ENCODE results near the gene TTPAL.

TTPAL gene

DNA sequence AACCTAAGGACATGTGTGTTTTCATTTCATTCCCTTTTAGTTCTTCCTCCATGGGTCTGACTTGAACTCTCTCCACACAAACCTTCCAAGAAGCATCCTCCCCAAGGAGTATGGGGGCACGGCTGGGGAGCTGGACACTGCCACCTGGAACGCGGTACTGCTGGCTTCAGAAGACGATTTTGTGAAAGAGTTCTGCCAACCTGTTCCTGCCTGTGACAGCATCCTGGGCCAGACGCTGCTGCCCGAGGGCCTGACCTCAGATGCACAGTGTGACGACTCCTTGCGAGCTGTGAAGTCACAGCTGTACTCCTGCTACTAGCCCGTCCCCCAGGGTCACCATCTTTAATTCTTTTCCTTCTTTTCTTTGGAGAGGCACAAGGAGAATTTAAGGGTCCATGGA, 13.5 kb downstream of the TTPAL start:
- Histone ChIP-seq H3K4me3 (ENCODE audit: low read depth, low read length) (no peak overlapping the region), H3K27me3 (ENCODE audit: control insufficient read depth, insufficient read depth, low read length) (no peaks in the 10 kb centered on the region), H3K27ac (ENCODE audit: low read depth, low read length) (no peak overlapping the region), H3K9me3 (ENCODE audit: control insufficient read depth, insufficient read depth, low read depth, low read length) (no peaks in the 10 kb centered on the region), H3K4me1 (ENCODE audit: control insufficient read depth, insufficient read depth, low read length) (peaks cover 5% of the 10 kb centered on the region; the same call in 1 of the 2 replicates), H3K9ac (ENCODE audit: low read length) (no peak overlapping the region), H3K36me3 (ENCODE audit: control insufficient read depth, insufficient read depth, low read length) (peaks cover 79% of the 10 kb centered on the region)

GRCh38 chr20:44489931-44490330, 14.3 kb downstream of the TTPAL start:
- Histone ChIP-seq H3K9ac (ENCODE audit: low read length) (no peak overlapping the region), H3K36me3 (ENCODE audit: control insufficient read depth, insufficient read depth, low read length) (peaks cover 79% of the 10 kb centered on the region), H3K9me3 (ENCODE audit: control insufficient read depth, insufficient read depth, low read depth, low read length) (no peaks in the 10 kb centered on the region), H3K4me1 (ENCODE audit: control insufficient read depth, insufficient read depth, low read length) (peaks cover 5% of the 10 kb centered on the region; the same call in 1 of the 2 replicates), H3K27ac (ENCODE audit: low read depth, low read length) (no peak overlapping the region), H3K4me3 (ENCODE audit: low read depth, low read length) (no peak overlapping the region), H3K27me3 (ENCODE audit: control insufficient read depth, insufficient read depth, low read length) (no peaks in the 10 kb centered on the region)

GRCh38 chr20:44491635-44492395, 16.1 kb downstream of the TTPAL start:
- Histone ChIP-seq H3K36me3 (ENCODE audit: control insufficient read depth, insufficient read depth, low read length) (peaks cover 77% of the 10 kb centered on the region), H3K4me3 (ENCODE audit: low read depth, low read length) (no peak overlapping the region), H3K9ac (ENCODE audit: low read length) (no peak overlapping the region), H3K9me3 (ENCODE audit: control insufficient read depth, insufficient read depth, low read depth, low read length) (no peaks in the 10 kb centered on the region), H3K27me3 (ENCODE audit: control insufficient read depth, insufficient read depth, low read length) (no peaks in the 10 kb centered on the region), H3K27ac (ENCODE audit: low read depth, low read length) (no peak overlapping the region), H3K4me1 (ENCODE audit: control insufficient read depth, insufficient read depth, low read length) (peaks cover 5% of the 10 kb centered on the region; the same call in 1 of the 2 replicates)

DNA sequence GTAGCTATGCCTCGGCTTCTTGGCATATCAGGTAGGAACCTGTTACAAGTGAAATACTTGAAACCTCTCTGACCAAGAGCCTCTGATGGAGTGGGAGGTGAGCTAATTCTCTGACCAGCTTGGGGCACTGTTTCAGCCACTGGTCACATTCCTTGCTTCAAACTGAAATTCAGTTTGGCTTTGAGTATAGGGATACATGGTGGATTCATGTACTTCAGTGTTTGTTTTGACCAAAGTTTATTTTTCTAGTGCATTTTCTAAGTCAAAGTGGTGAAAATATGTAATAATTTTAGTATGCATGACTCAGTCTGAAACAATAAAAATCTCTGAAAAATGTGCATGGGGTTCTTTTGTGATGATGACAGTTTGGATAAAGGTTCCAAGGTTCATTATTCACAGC, 18.6 kb downstream of the TTPAL start:
- H3K9ac ChIP-seq (ENCODE audit: low read length) = no peak overlapping the region
- peaks cover 5% of the 10 kb centered on the region; the same call in 1 of the 2 replicates for H3K4me1 ChIP-seq (ENCODE audit: control insufficient read depth, insufficient read depth, low read length)
- no peaks in the 10 kb centered on the region for H3K27me3 ChIP-seq (ENCODE audit: control insufficient read depth, insufficient read depth, low read length)
- H3K4me3 ChIP-seq (ENCODE audit: low read depth, low read length) = no peak overlapping the region
- H3K27ac ChIP-seq (ENCODE audit: low read depth, low read length) = no peak overlapping the region
- H3K36me3 ChIP-seq (ENCODE audit: control insufficient read depth, insufficient read depth, low read length) = peaks cover 83% of the 10 kb centered on the region
- no peaks in the 10 kb centered on the region for H3K9me3 ChIP-seq (ENCODE audit: control insufficient read depth, insufficient read depth, low read depth, low read length)

DNA sequence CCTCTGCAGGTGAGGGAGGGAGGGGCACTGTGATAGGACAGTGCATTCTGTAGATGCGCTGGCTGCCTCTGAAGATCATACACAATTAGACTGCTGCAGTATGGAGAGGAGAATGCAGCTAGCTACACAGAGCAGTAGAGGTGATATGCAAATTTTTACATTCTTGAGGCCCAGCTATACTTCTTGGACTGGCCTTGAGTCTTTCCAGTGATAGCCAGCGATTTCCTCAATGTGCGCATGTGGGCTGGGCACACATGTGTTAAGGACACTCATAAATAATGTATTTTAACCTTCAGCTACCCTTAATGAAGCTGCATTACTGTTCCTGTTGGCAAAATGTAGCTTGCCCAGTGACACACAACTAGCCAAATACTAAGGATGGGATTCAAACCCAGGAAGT, 19.0 kb downstream of the TTPAL start:
- no peaks in the 10 kb centered on the region for H3K9me3 ChIP-seq (ENCODE audit: control insufficient read depth, insufficient read depth, low read depth, low read length)
- peaks cover 5% of the 10 kb centered on the region; the same call in 1 of the 2 replicates for H3K4me1 ChIP-seq (ENCODE audit: control insufficient read depth, insufficient read depth, low read length)
- peaks cover 83% of the 10 kb centered on the region for H3K36me3 ChIP-seq (ENCODE audit: control insufficient read depth, insufficient read depth, low read length)

GRCh38 chr20:44495257-44495656, 19.6 kb downstream of the TTPAL start:
- Histone ChIP-seq H3K27ac (ENCODE audit: low read depth, low read length) (no peak overlapping the region), H3K4me3 (ENCODE audit: low read depth, low read length) (no peak overlapping the region), H3K27me3 (ENCODE audit: control insufficient read depth, insufficient read depth, low read length) (no peaks in the 10 kb centered on the region), H3K9me3 (ENCODE audit: control insufficient read depth, insufficient read depth, low read depth, low read length) (no peaks in the 10 kb centered on the region), H3K9ac (ENCODE audit: low read length) (no peak overlapping the region), H3K4me1 (ENCODE audit: control insufficient read depth, insufficient read depth, low read length) (peaks cover 5% of the 10 kb centered on the region; the same call in 1 of the 2 replicates), H3K36me3 (ENCODE audit: control insufficient read depth, insufficient read depth, low read length) (peaks cover 83% of the 10 kb centered on the region)

More for the DNA sequence above, 19.0 kb downstream of the TTPAL start:
- no peak overlapping the region for H3K27ac ChIP-seq (ENCODE audit: low read depth, low read length)
- no peaks in the 10 kb centered on the region for H3K27me3 ChIP-seq (ENCODE audit: control insufficient read depth, insufficient read depth, low read length)
- no peak overlapping the region for H3K4me3 ChIP-seq (ENCODE audit: low read depth, low read length)
- no peak overlapping the region for H3K9ac ChIP-seq (ENCODE audit: low read length)

GRCh38 chr20:44495802-44496481, 20.3 kb downstream of the TTPAL start:
- Histone ChIP-seq H3K27ac (ENCODE audit: low read depth, low read length) (no peak overlapping the region), H3K36me3 (ENCODE audit: control insufficient read depth, insufficient read depth, low read length) (peaks cover 86% of the 10 kb centered on the region), H3K9ac (ENCODE audit: low read length) (no peak overlapping the region), H3K9me3 (ENCODE audit: control insufficient read depth, insufficient read depth, low read depth, low read length) (no peaks in the 10 kb centered on the region), H3K4me3 (ENCODE audit: low read depth, low read length) (no peak overlapping the region), H3K27me3 (ENCODE audit: control insufficient read depth, insufficient read depth, low read length) (no peaks in the 10 kb centered on the region), H3K4me1 (ENCODE audit: control insufficient read depth, insufficient read depth, low read length) (peaks cover 5% of the 10 kb centered on the region; the same call in 1 of the 2 replicates)

GRCh38 chr20:44496976-44497375, 21.3 kb downstream of the TTPAL start:
- no peak overlapping the region for H3K9ac ChIP-seq (ENCODE audit: low read length)
- peaks cover 4% of the 10 kb centered on the region; the same call in 1 of the 2 replicates for H3K4me1 ChIP-seq (ENCODE audit: control insufficient read depth, insufficient read depth, low read length)
- H3K4me3 ChIP-seq (ENCODE audit: low read depth, low read length) = no peak overlapping the region
- no peak overlapping the region for H3K27ac ChIP-seq (ENCODE audit: low read depth, low read length)
- H3K9me3 ChIP-seq (ENCODE audit: control insufficient read depth, insufficient read depth, low read depth, low read length) = no peaks in the 10 kb centered on the region
- no peaks in the 10 kb centered on the region for H3K27me3 ChIP-seq (ENCODE audit: control insufficient read depth, insufficient read depth, low read length)
- peaks cover 86% of the 10 kb centered on the region for H3K36me3 ChIP-seq (ENCODE audit: control insufficient read depth, insufficient read depth, low read length)

GRCh38 chr20:44497761-44498160, 22.1 kb downstream of the TTPAL start:
- no peak overlapping the region for H3K9ac ChIP-seq (ENCODE audit: low read length)

DNA sequence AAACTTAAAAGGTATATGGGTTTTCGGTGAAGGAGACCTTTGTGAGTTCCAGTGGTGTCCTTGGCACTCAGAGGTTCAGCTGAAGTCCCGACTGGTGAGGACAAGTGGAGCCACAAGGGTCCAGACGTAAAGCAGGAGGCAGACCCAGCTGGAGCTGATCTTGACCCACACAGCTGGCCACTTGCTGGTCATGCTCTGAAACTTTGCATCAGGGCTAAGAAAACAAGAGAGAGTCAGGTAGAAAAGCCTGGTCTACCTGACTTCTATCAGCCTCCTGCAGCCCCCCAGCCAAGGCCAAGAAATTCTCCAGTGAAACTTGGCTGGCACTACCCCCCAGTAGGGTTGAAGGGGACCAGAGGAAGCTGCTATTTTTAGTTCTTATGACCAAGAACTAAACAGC, 24.5 kb downstream of the TTPAL start:
- H3K36me3 ChIP-seq (ENCODE audit: control insufficient read depth, insufficient read depth, low read length) = peaks cover 89% of the 10 kb centered on the region
- no peak overlapping the region for H3K9ac ChIP-seq (ENCODE audit: low read length)
- no peaks in the 10 kb centered on the region for H3K9me3 ChIP-seq (ENCODE audit: control insufficient read depth, insufficient read depth, low read depth, low read length)
- H3K27ac ChIP-seq (ENCODE audit: low read depth, low read length) = no peak overlapping the region
- no peak overlapping the region for H3K4me3 ChIP-seq (ENCODE audit: low read depth, low read length)
- no peaks in the 10 kb centered on the region for H3K4me1 ChIP-seq (ENCODE audit: control insufficient read depth, insufficient read depth, low read length)
- no peaks in the 10 kb centered on the region for H3K27me3 ChIP-seq (ENCODE audit: control insufficient read depth, insufficient read depth, low read length)

More at GRCh38 chr20:44497761-44498160, 22.1 kb downstream of the TTPAL start:
- no peak overlapping the region for H3K4me3 ChIP-seq (ENCODE audit: low read depth, low read length)
- no peaks in the 10 kb centered on the region for H3K9me3 ChIP-seq (ENCODE audit: control insufficient read depth, insufficient read depth, low read depth, low read length)
- no peaks in the 10 kb centered on the region for H3K4me1 ChIP-seq (ENCODE audit: control insufficient read depth, insufficient read depth, low read length)
- H3K27ac ChIP-seq (ENCODE audit: low read depth, low read length) = no peak overlapping the region
- no peaks in the 10 kb centered on the region for H3K27me3 ChIP-seq (ENCODE audit: control insufficient read depth, insufficient read depth, low read length)
- H3K36me3 ChIP-seq (ENCODE audit: control insufficient read depth, insufficient read depth, low read length) = peaks cover 86% of the 10 kb centered on the region

DNA sequence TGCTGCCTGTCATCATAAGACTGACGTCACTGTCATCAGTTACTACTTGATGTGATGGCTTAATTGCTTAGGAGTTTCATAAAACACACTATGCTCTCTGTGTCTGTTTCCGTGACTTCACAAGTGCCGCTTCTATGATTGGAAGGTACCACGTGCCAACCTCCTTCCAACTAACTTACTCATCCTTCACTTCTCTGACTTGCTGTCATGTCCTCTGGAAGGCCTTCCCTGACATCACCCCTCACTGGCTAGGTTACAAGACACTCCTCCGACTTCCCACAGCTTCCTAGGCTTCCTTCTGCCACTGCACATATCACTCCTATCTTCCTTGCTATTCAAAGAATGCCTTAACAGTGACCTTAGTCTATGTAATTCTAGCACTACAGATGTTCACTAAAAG, 25.8 kb downstream of the TTPAL start:
- Histone ChIP-seq H3K27ac (ENCODE audit: low read depth, low read length) (no peak overlapping the region), H3K4me3 (ENCODE audit: low read depth, low read length) (no peak overlapping the region), H3K27me3 (ENCODE audit: control insufficient read depth, insufficient read depth, low read length) (no peaks in the 10 kb centered on the region), H3K4me1 (ENCODE audit: control insufficient read depth, insufficient read depth, low read length) (no peaks in the 10 kb centered on the region), H3K36me3 (ENCODE audit: control insufficient read depth, insufficient read depth, low read length) (peaks cover 85% of the 10 kb centered on the region), H3K9me3 (ENCODE audit: control insufficient read depth, insufficient read depth, low read depth, low read length) (no peaks in the 10 kb centered on the region), H3K9ac (ENCODE audit: low read length) (no peak overlapping the region)

All from HUES6 (cell line).